Cardiac atrium fibroblast (primary cell): ENCODE measurements around the gene MYBPH. TPM values are rescaled to one million over a fixed set of nuclear protein-coding genes. Genes with fewer than 3 reads are reported as not detected.

Experiments used
- total RNA-seq: library from RNA; depleted of rRNA; stranded (reverse); fragments of >200 nt; gene quantifications from 2 replicates; pipeline ENCODE4 v1.2.3, GENCODE V29; 2015

MYBPH gene, protein sequence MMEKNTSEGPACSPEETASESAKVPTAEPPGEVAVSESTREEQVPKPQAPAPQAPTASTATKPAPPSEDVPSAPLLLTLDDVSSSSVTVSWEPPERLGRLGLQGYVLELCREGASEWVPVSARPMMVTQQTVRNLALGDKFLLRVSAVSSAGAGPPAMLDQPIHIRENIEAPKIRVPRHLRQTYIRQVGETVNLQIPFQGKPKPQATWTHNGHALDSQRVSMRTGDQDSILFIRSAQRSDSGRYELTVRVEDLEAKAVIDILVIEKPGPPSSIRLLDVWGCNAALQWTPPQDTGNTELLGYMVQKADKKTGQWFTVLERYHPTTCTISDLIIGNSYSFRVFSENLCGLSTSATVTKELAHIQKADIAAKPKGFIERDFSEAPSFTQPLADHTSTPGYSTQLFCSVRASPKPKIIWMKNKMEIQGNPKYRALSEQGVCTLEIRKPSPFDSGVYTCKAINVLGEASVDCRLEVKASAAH
- not detected in 2 replicates for total RNA-seq

DNA sequence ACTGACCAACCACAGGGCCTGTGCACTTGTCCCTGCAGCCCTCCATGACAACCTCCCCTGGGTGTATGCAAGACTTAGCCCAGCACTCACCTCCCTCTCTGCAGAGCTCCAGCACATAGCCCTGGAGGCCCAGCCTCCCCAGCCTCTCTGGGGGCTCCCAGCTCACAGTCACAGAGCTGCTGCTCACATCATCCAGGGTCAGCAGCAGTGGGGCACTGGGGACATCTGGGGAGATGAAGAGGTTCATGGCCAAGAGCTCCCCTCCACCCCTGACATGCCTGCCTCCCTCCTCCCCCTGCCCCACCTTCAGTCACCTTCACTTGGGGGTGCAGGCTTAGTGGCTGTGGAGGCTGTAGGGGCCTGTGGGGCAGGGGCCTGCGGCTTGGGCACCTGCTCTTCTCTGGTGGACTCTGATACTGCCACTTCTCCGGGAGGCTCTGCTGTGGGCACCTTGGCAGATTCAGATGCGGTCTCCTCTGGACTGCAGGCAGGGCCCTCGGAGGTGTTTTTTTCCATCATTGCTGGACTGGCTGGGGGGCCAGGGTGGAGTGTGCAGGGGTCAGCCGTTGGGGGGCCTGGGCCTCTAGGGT lies at the start of gene MYBPH:
MYBPH (minus strand) TSS at position 590 of the 590 bp plus-strand sequence; CDS start at position 519, 71 bp downstream.

DNA sequence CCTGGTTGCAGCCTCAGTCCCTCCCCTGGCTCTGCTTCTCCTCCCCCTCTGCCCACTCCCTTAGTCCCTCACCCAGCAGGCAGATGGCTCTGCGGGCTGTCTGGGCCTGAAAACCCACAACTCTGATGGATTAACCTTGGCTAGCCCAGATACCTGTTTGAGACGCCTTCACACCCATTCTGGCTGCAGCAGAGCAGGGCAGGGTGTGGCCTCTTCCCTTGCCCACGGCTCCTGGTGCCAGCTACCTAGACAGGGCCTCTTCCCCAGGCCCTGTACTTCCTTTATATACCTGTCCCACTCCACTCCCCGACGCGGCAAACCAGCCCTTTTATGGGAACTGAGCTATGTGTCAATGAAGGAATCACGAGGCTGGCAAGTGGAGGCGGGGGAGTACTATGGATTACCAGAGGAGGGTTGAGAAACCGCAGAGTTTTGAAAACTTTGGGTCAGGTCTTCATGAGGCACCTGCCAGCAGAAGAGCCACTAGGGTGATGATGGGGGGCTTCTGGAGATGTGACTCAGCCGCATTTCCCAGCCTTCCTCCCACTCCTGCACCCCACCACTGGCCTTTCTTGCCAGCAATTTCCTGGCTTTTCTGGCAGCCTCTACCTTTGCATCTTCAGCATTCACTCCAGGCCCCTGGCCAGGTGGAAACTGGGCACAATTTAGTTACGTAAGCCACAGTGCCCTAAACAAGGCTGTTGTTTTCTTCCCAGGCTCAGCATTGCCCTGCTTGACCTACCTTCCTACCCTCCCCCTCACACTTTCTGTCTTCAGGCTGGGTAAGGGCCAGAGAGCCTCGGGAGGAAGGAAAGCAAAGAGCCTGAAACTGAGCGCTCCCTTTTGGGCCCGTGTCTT lies 11.0 kb upstream of the MYBPH start, which contains the start of gene CHI3L1:
CHI3L1 (minus strand) TSS at position 259 of the 858 bp plus-strand sequence; CDS start at position 178, 81 bp downstream.

DNA sequence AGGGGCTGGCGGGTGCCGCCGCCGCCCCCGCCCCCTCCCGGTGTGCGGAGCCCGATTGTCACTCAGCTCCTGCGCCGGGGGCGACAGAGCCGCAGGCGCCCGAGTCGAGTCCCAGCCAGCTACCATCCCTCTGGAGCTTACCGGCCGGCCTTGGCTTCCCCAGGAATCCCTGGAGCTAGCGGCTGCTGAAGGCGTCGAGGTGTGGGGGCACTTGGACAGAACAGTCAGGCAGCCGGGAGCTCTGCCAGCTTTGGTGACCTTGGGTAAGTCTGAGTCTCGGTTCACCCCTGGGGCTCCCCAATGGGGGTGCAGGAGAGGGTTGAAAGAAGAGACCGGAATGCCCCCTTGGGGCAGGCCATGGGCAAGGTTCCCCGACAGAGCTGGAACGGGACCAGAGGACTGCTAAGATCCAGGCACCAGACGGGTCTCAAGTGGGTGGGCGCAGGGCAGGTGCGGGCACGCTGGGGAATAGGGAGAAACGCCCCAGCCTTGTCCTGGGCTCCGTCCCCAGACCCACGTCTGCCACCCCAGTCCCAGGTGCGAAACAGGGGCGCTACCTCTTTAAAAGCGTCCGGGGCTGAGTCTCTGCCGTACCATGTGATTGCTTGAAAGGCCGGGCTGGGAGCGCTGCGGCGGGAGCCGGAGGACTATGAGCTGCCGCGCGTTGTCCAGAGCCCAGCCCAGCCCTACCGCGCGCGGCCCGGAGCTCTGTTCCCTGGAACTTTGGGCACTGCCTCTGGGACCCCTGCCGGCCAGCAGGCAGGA lies 47.8 kb downstream of the MYBPH start, which contains the start of gene ADORA1:
ADORA1 (plus strand) TSS at position 61 of the 765 bp plus-strand sequence. CDS start 1,116 bp downstream, outside the sequence.

Other genes with a start within 250 kb of the MYBPH start
- 11.0 and 13.6 TPM in 2 replicates for gene KLHL12, start 248.6 kb downstream of the MYBPH start, total RNA-seq
- gene ADIPOR1, start 217.5 kb downstream of the MYBPH start, total RNA-seq = 91.0 and 106 TPM in 2 replicates
- gene CYB5R1, start 208.6 kb downstream of the MYBPH start, total RNA-seq = 41.7 and 45.0 TPM in 2 replicates
- gene TMEM183A, start 168.5 kb downstream of the MYBPH start, total RNA-seq = 54.9 and 70.0 TPM in 2 replicates
- 10.2 and 24.6 TPM in 2 replicates for gene PPFIA4, start 149.3 kb downstream of the MYBPH start, total RNA-seq
- gene MYOG, start 89.8 kb downstream of the MYBPH start, total RNA-seq = not detected in 2 replicates
- not detected in 2 replicates for gene ADORA1, start 48.1 kb downstream of the MYBPH start, total RNA-seq
- 0.54 and 23.8 TPM in 2 replicates for gene CHI3L1, start 10.9 kb upstream of the MYBPH start, total RNA-seq
- not detected in 2 replicates for gene CHIT1, start 53.8 kb upstream of the MYBPH start, total RNA-seq
- gene BTG2, start 129.7 kb upstream of the MYBPH start, total RNA-seq = 22.7 and 24.4 TPM in 2 replicates
- gene FMOD, start 175.3 kb upstream of the MYBPH start, total RNA-seq = 16.1 and 39.9 TPM in 2 replicates